Endothelial cell of umbilical vein (primary cell): ENCODE results near the gene IKZF1. TPM values are rescaled to one million over a fixed set of nuclear protein-coding genes. Genes with fewer than 3 reads are reported as not detected.
A peak's percentile ranks its signal among the peaks of the same experiment; 100 is the strongest.

Experiments
- Bru-seq: library from RNA; stranded (reverse); fragments of 400-500 nt; gene quantifications from one replicate; lab custom pipeline; 2021; lab: Mats Ljungman, UMichigan
- BruChase-seq, 2 experiments: library from RNA; stranded (reverse); fragments of 400-500 nt; gene quantifications; one replicate each; lab custom pipeline; 2021; lab: Mats Ljungman, UMichigan
- BruUV-seq: library from RNA; stranded (reverse); fragments of 400-500 nt; replicated peaks from 2 replicates; lab custom pipeline; 2021; lab: Mats Ljungman, UMichigan
- CTCF ChIA-PET: fragments of 300-600, 350-600 bp; sonication (Branson Sonifier 250); formaldehyde crosslinking; loops from one replicate; lab custom pipeline; 2021; ENCODE audit warnings: antibody characterized with exemption, inconsistent platforms; lab: Charles Lee
- POLR2A ChIA-PET: fragments of 300-600, 350-600 bp; sonication (Branson Sonifier 250); formaldehyde crosslinking; loops from one replicate; lab custom pipeline; 2021; ENCODE audit warnings: antibody characterized with exemption, inconsistent platforms; lab: Charles Lee
- DNase-seq: peaks from one replicate; pipeline ENCODE4 v3.0.0-alpha.2; 2011; ENCODE audit warnings: low read depth, low spot score
- FAIRE-seq: peaks from 2 replicates; lab custom pipeline; 2011; peaks lifted over from hg19 to GRCh38; lab: Jason Lieb, UNC
- H2AFZ ChIP-seq: 2 replicates; pipeline ENCODE4 v1.6.0; 2012; ENCODE audit warnings: low read depth, low read length, control low read depth, inconsistent platforms
- H3K27ac ChIP-seq: 2 replicates; pipeline ENCODE4 v1.5.1; 2011; ENCODE audit warnings: low read depth, mild to moderate bottlenecking, control low read depth, low read length, moderate library complexity; ENCODE audit not compliant: insufficient read depth
- H3K27me3 ChIP-seq, 2 experiments: 2 replicates each; pipeline versions ENCODE4 v1.6.0 to v1.6.1; 2011; ENCODE audit warnings: low read length in 2 of 2, mixed read lengths in 1 of 2; ENCODE audit not compliant: control insufficient read depth in 2 of 2, insufficient read depth in 2 of 2
- H3K36me3 ChIP-seq, 2 experiments: 2 replicates in 1 of 2; 3 replicates in 1 of 2; pipeline ENCODE4 v1.5.1; 2011; ENCODE audit warnings: low read length in 2 of 2, mild to moderate bottlenecking in 1 of 2, moderate library complexity in 1 of 2; ENCODE audit not compliant: control insufficient read depth in 2 of 2, insufficient read depth in 2 of 2; ENCODE audit errors: extremely low read depth in 1 of 2
- H3K4me1 ChIP-seq: 3 replicates; pipeline ENCODE4 v1.5.1; 2011; ENCODE audit warnings: mild to moderate bottlenecking, low read length; ENCODE audit not compliant: control insufficient read depth, insufficient read depth; ENCODE audit errors: extremely low read depth
- H3K4me2 ChIP-seq: 2 replicates; pipeline ENCODE4 v1.6.1; 2011; ENCODE audit warnings: low read length, control low read depth, mixed read lengths; ENCODE audit not compliant: insufficient read depth
- H3K4me3 ChIP-seq, 3 experiments: fragments of 200-600 bp in 1 of 3; sonication (generic), shearing (Covaris generic) in 1 of 3; replicated peaks in 1 of 3; 2 replicates each; pipeline ENCODE4 v1.5.1; 2011 to 2016; ENCODE audit warnings: control low read depth in 3 of 3, low read length in 3 of 3, mild to moderate bottlenecking in 2 of 3, inconsistent platforms in 1 of 3, low read depth in 1 of 3, moderate library complexity in 1 of 3; ENCODE audit not compliant: insufficient read depth in 1 of 3
- H3K79me2 ChIP-seq: 2 replicates; pipeline ENCODE4 v1.6.0; 2012; ENCODE audit warnings: low read length, inconsistent platforms; ENCODE audit not compliant: control insufficient read depth, insufficient read depth
- H3K9ac ChIP-seq: replicated peaks from 2 replicates; pipeline ENCODE3; 2011; ENCODE audit warnings: low read length, control low read depth; ENCODE audit not compliant: insufficient read depth; ENCODE audit errors: extremely low read depth
- H3K9me1 ChIP-seq: replicated peaks from 3 replicates; pipeline ENCODE4 v1.6.0; 2011; ENCODE audit warnings: mild to moderate bottlenecking, low read length; ENCODE audit not compliant: control insufficient read depth, insufficient read depth; ENCODE audit errors: extremely low read depth
- H3K9me3 ChIP-seq: replicated peaks from 2 replicates; pipeline ENCODE4 v1.5.1; 2012; ENCODE audit warnings: low read length, inconsistent platforms; ENCODE audit not compliant: control insufficient read depth, insufficient read depth
- H4K20me1 ChIP-seq: replicated peaks from 2 replicates; pipeline ENCODE3; 2011; ENCODE audit warnings: mild to moderate bottlenecking, low read length; ENCODE audit not compliant: control insufficient read depth, insufficient read depth; ENCODE audit errors: extremely low read depth
- EZH2 ChIP-seq: IDR thresholded peaks from 2 replicates; pipeline ENCODE4 v1.6.1; 2012; ENCODE audit warnings: borderline replicate concordance, low read depth, mild to moderate bottlenecking, moderate library complexity, low read length, inconsistent platforms; ENCODE audit not compliant: severe bottlenecking
- FOS ChIP-seq: IDR thresholded peaks from 2 replicates; pipeline ENCODE4 v1.6.1; 2011; ENCODE audit warnings: mild to moderate bottlenecking, low read length, moderate library complexity, borderline replicate concordance; ENCODE audit not compliant: insufficient read depth
- GATA2 ChIP-seq: IDR thresholded peaks from 2 replicates; pipeline ENCODE4 v1.7.0; 2011; ENCODE audit warnings: low read depth, mild to moderate bottlenecking, moderate library complexity, mixed read lengths, low read length; ENCODE audit not compliant: insufficient read length, insufficient read depth
- JUN ChIP-seq: IDR thresholded peaks from 2 replicates; pipeline ENCODE4 v1.6.1; 2011; ENCODE audit warnings: borderline replicate concordance, low read depth; ENCODE audit not compliant: insufficient read length, insufficient read depth
- MYC ChIP-seq: IDR thresholded peaks from one replicate; pipeline ENCODE4 v1.6.1; 2011; ENCODE audit warnings: mild to moderate bottlenecking, low read depth, low read length
- POLR2A ChIP-seq: IDR thresholded peaks from 2 replicates; pipeline ENCODE4 v1.6.1; 2012; ENCODE audit warnings: low read depth, mild to moderate bottlenecking, control low read depth, low read length
- POLR2AphosphoS5 ChIP-seq: IDR thresholded peaks from 2 replicates; pipeline ENCODE4 v1.6.1; 2012; ENCODE audit warnings: low read depth, mild to moderate bottlenecking, control low read depth, low read length, moderate library complexity; ENCODE audit not compliant: insufficient read depth
- dilution Hi-C: fragments of 300-500 bp; cut with MboI; formaldehyde crosslinking; loops from one replicate; pipeline ENCODE4 v1.15.0; 2019; ENCODE audit warnings: low sequenced_read_pairs; ENCODE audit not compliant: extremely low pct_ligation_motif_present
- intact Hi-C: fragments of 100-400 bp; cut with micrococcal nuclease; formaldehyde crosslinking; loops from one replicate; pipeline ENCODE4 v1.10.0; 2022
- long read RNA-seq: library from polyadenylated mRNA; stranded (forward); transcript quantifications from one replicate; pipeline ENCODE4 v2.0.0, GENCODE V29; 2021
- polyA minus RNA-seq, 3 experiments: library from RNA; depleted of rRNA, polyadenylated mRNA; stranded (reverse); fragments of >200 nt; gene quantifications; 1 replicate in 1 of 3; 2 replicates in 2 of 3; pipeline ENCODE4 v1.2.3, GENCODE V29; 2011
- polyA plus RNA-seq, 4 experiments: library from polyadenylated mRNA; depleted of rRNA in 3 of 4; stranded (reverse) in 3 of 4; unstranded in 1 of 4; fragments of >200 nt; gene quantifications; 2 replicates each; pipeline versions ENCODE4 v1.2.1 to v1.2.3, GENCODE V29; 2011 to 2012; ENCODE audit warnings: missing spikeins in 1 of 4
- total RNA-seq: library from RNA; stranded (reverse); gene quantifications from 2 replicates; pipeline ENCODE4 v1.2.3, GENCODE V29; 2021
- TF ChIP-seq, protein P1 (sequence below): IDR thresholded peaks from 2 replicates; pipeline ENCODE4 v1.6.1; 2011; ENCODE audit not compliant: insufficient read depth, insufficient read length
- TF ChIP-seq, protein P2 (sequence below), 2 donors: IDR thresholded peaks; 1 replicate in 1 of 2; 2 replicates in 1 of 2; pipeline ENCODE4 v1.5.1; 2011; ENCODE audit warnings: low read length in 2 of 2, mild to moderate bottlenecking in 2 of 2, moderate library complexity in 2 of 2, control low read depth in 1 of 2, inconsistent platforms in 1 of 2, low read depth in 1 of 2; ENCODE audit not compliant: insufficient read depth in 1 of 2; ENCODE audit errors: extremely low read depth in 1 of 2

IKZF1 gene
- total RNA-seq (0.20 TPM in 1 of 2 replicates, not detected in the other), polyA plus RNA-seq (0.01 and 0.03 TPM in 2 replicates), polyA minus RNA-seq (0.25 and 0.36 TPM in 2 replicates), Bru-seq, nascent RNA (percentile 9 among the genes with signal in this experiment), BruChase-seq, experiment 1, labeled RNA remaining after a 6-hour chase (percentile 3 among the genes with signal in this experiment), BruChase-seq, experiment 2, labeled RNA remaining after a 2-hour chase (percentile 3 among the genes with signal in this experiment)
- 0.01 and 0.04 TPM in 2 replicates for polyA plus RNA-seq (2011; cell fraction: cytosol; rRNA removed)
- polyA plus RNA-seq (2011; cell fraction: nucleus; rRNA removed): 0.07 TPM in 1 of 2 replicates, not detected in the other
- polyA plus RNA-seq (2012): not detected in 2 replicates
- polyA minus RNA-seq (2011; cell fraction: cytosol; rRNA and poly(A)+ RNA removed): not detected
- not detected in 2 replicates for polyA minus RNA-seq (2011; cell fraction: nucleus; rRNA and poly(A)+ RNA removed)
- long read RNA-seq: 0 reads

DNA sequence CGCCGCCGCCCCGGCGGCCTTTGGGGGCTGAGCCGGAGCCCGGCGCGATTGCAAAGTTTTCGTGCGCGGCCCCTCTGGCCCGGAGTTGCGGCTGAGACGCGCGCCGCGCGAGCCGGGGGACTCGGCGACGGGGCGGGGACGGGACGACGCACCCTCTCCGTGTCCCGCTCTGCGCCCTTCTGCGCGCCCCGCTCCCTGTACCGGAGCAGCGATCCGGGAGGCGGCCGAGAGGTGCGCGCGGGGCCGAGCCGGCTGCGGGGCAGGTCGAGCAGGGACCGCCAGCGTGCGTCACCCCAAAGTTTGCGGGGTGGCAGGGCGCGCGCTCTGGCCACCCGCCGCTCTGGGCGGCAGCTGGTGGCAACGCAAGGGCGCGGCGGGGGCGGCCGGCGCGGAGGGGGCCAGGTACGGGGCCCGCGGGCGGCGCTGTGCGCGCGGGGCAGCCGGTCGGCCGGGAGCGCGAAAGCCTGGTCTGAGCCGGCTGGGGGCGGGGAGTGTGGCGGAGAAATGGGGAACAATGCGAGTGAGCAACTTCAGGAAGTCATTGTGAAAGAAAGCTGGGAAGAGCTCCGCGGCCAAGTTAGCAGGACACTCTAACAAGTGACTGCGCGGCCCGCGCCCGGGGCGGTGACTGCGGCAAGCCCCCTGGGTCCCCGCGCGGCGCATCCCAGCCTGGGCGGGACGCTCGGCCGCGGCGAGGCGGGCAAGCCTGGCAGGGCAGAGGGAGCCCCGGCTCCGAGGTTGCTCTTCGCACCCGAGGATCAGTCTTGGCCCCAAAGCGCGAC, at the start of gene IKZF1:
Gene IKZF1, plus strand, starts transcription at position 588 of the 782 bp plus-strand sequence. CDS start 14,346 bp downstream, outside the sequence.
- Histone ChIP-seq H3K4me2 (peak within 1 kb of the TSS; percentile 21), H3K9ac (no peak within 1 kb of the TSS), H3K4me1 (no peaks in the 10 kb centered on the region), H2AFZ (peak within 1 kb of the TSS; percentile 29), H4K20me1 (no peaks in the 10 kb centered on the region), H3K36me3 (no peaks in the 10 kb centered on the region), H3K9me3 (no peaks in the 10 kb centered on the region), H3K4me3 (peak within 1 kb of the TSS in 1 of 3 experiments; percentile 23), H3K9me1 (no peaks in the 10 kb centered on the region), H3K27ac (no peak within 1 kb of the TSS), H3K79me2 (no peaks in the 10 kb centered on the region), H3K27me3 (peaks cover 37 to 55% of the 10 kb centered on the region in 2 experiments)
- FAIRE-seq: no peak
- CTCF ChIA-PET: no interaction called here
- DNase-seq: no peak
- dilution Hi-C loops: no loop called here
- TF ChIP-seq, protein P1, sequence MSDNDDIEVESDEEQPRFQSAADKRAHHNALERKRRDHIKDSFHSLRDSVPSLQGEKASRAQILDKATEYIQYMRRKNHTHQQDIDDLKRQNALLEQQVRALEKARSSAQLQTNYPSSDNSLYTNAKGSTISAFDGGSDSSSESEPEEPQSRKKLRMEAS: no peak
- TF ChIP-seq EZH2: peak; percentile 76
- intact Hi-C loops: loop anchor here (10.0 kb wide), 1 partner anchor 60 kb away; no protein-coding TSS in a partner anchor
- no TSS peak for BruUV-seq
- POLR2A ChIA-PET: no interaction called here

- dilution Hi-C loops: no loop called here
- no peak overlapping the region for H3K4me2 ChIP-seq
- no peaks in the 10 kb centered on the region for H3K79me2 ChIP-seq
- FAIRE-seq (no peak), DNase-seq (no peak)
- H3K4me1 ChIP-seq: no peaks in the 10 kb centered on the region
- no peak overlapping the region for H3K9ac ChIP-seq
- intact Hi-C loops: no loop called here
- no peak overlapping the region for H3K27ac ChIP-seq
- no peak for TF ChIP-seq POLR2A
- TF ChIP-seq, protein P1: no peak
- TF ChIP-seq, protein P2, sequence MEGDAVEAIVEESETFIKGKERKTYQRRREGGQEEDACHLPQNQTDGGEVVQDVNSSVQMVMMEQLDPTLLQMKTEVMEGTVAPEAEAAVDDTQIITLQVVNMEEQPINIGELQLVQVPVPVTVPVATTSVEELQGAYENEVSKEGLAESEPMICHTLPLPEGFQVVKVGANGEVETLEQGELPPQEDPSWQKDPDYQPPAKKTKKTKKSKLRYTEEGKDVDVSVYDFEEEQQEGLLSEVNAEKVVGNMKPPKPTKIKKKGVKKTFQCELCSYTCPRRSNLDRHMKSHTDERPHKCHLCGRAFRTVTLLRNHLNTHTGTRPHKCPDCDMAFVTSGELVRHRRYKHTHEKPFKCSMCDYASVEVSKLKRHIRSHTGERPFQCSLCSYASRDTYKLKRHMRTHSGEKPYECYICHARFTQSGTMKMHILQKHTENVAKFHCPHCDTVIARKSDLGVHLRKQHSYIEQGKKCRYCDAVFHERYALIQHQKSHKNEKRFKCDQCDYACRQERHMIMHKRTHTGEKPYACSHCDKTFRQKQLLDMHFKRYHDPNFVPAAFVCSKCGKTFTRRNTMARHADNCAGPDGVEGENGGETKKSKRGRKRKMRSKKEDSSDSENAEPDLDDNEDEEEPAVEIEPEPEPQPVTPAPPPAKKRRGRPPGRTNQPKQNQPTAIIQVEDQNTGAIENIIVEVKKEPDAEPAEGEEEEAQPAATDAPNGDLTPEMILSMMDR (IDR thresholded peaks at IDR 0.05; ENCODE audit: extremely low read depth in 1 of 2, insufficient read depth in 1 of 2, low read depth in 1 of 2, low read length in 2 of 2): no peak
- TF ChIP-seq POLR2AphosphoS5: no peak
- TF ChIP-seq MYC: no peak
- no peak for TF ChIP-seq EZH2
- TF ChIP-seq JUN: no peak
- no peak for TF ChIP-seq FOS
- TF ChIP-seq GATA2: no peak
- ChIA-PET POLR2A (no interaction called here), CTCF (interaction anchor here (1.5 kb wide), 1 partner anchor 13 kb away, joined by 3 read pairs; no protein-coding TSS in a partner anchor)
- H3K9me1 ChIP-seq: no peaks in the 10 kb centered on the region
- no peaks in the 10 kb centered on the region for H3K36me3 ChIP-seq
- H3K27me3 ChIP-seq: no peaks in the 10 kb centered on the region
- H4K20me1 ChIP-seq: no peaks in the 10 kb centered on the region
- BruUV-seq: no TSS peak
- no peak overlapping the region for H2AFZ ChIP-seq
- no peak overlapping the region for H3K4me3 ChIP-seq
- H3K9me3 ChIP-seq: no peaks in the 10 kb centered on the region
Observed at GRCh38 chr7:50261593-50261992, 42.9 kb upstream of the IKZF1 start.
